ENCODE data around the gene SH3YL1.

DNA sequence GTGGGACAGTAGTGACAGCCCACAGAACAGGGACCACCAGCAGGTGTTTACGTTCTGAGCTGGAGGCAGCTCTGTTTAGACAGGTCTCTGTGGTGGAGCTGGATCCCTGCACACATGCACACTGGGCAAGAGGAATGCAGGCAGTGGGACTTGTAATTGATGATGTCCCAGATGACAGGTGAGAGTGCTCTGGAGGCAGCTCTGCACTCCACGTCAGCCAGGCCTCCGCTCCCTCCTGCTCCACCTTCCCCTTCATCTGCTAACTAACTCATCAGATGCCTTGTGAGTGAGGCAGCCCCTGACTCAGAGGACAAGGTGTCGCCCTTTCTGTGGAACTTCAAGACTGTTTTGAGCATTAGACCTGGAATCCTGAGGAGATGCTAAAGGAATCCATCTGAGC is 53.2 kb downstream of the SH3YL1 start:
- TF ChIP-seq FOXP2 (optimal IDR thresholded peaks at IDR 0.05; ENCODE audit: control extremely low read depth, extremely low read length, insufficient read depth) (no peak), POLR2AphosphoS5 (IDR thresholded peaks at IDR 0.05; ENCODE audit: borderline replicate concordance, low read depth, low read length) (no peak), EZH2 (IDR thresholded peaks at IDR 0.05) (no peak)
